ENCODE measurements around the gene FCER1G. TPM values are rescaled to one million over a fixed set of nuclear protein-coding genes. Genes with fewer than 3 reads are reported as not detected.

Gene FCER1G
- total RNA-seq (2014; rRNA removed; shearing (Covaris generic)) = 0.28 and 0.30 TPM in 2 replicates

- no peaks in the 10 kb centered on the region for H3K27me3 ChIP-seq
- no peak within 1 kb of the TSS for H3K27ac ChIP-seq
- no peaks in the 10 kb centered on the region for H3K4me1 ChIP-seq
- peaks cover 22% of the 10 kb centered on the region for H3K36me3 ChIP-seq
- DNase-seq = no peak
- H3K9me3 ChIP-seq (replicated peaks) = no peaks in the 10 kb centered on the region
- no peak within 1 kb of the TSS for H3K4me3 ChIP-seq
Measured at GRCh38 chr1:161215076-161215475, at the start of gene FCER1G. FCER1G (plus strand) TSS chr1:161215295; CDS start chr1:161215322, 27 bp downstream.

GRCh38 chr1:161165742-161166668, 49.1 kb upstream of the FCER1G start, which contains the start of gene PPOX:
PPOX (plus strand) TSS chr1:161166426; CDS start chr1:161166848, 422 bp downstream.
- Histone ChIP-seq H3K9me3 (replicated peaks) (no peaks in the 10 kb centered on the region), H3K27me3 (no peaks in the 10 kb centered on the region), H3K36me3 (peaks cover 2% of the 10 kb centered on the region; the same call in 1 of the 2 replicates), H3K27ac (peak within 1 kb of the TSS; percentile 6; the same call in 1 of the 2 replicates), H3K4me3 (peak within 1 kb of the TSS; percentile 69), H3K4me1 (no peaks in the 10 kb centered on the region)
- DNase-seq = peak; percentile 94 to 97

GRCh38 chr1:161166669-161167548, 48.2 kb upstream of the FCER1G start:
- H3K9me3 ChIP-seq (replicated peaks) = no peaks in the 10 kb centered on the region
- H3K4me3 ChIP-seq = peak overlapping the region; percentile 69
- peaks cover 9% of the 10 kb centered on the region for H3K36me3 ChIP-seq
- H3K27me3 ChIP-seq = no peaks in the 10 kb centered on the region
- DNase-seq = peak; percentile 19 to 37
- peak overlapping the region; percentile 6; the same call in 1 of the 2 replicates for H3K27ac ChIP-seq
- no peaks in the 10 kb centered on the region for H3K4me1 ChIP-seq

- no peak overlapping the region for H3K27ac ChIP-seq
- peaks cover 27% of the 10 kb centered on the region for H3K36me3 ChIP-seq
- no peaks in the 10 kb centered on the region for H3K4me1 ChIP-seq
- no peaks in the 10 kb centered on the region for H3K9me3 ChIP-seq (replicated peaks)
- DNase-seq = no peak
- H3K4me3 ChIP-seq = no peak overlapping the region
- H3K27me3 ChIP-seq = no peaks in the 10 kb centered on the region
Measured at GRCh38 chr1:161168906-161169305, 46.2 kb upstream of the FCER1G start.

GRCh38 chr1:161171191-161171590, 43.9 kb upstream of the FCER1G start:
- peaks cover 29% of the 10 kb centered on the region for H3K36me3 ChIP-seq
- H3K4me1 ChIP-seq = no peaks in the 10 kb centered on the region
- no peak overlapping the region for H3K27ac ChIP-seq
- DNase-seq = no peak
- H3K27me3 ChIP-seq = no peaks in the 10 kb centered on the region
- H3K4me3 ChIP-seq = no peak overlapping the region
- no peaks in the 10 kb centered on the region for H3K9me3 ChIP-seq (replicated peaks)

- Histone ChIP-seq H3K4me1 (no peaks in the 10 kb centered on the region), H3K27me3 (no peaks in the 10 kb centered on the region), H3K36me3 (peaks cover 29% of the 10 kb centered on the region), H3K4me3 (no peak overlapping the region), H3K27ac (no peak overlapping the region), H3K9me3 (replicated peaks) (no peaks in the 10 kb centered on the region)
- no peak for DNase-seq
Measured at GRCh38 chr1:161171696-161172095, 43.4 kb upstream of the FCER1G start.

GRCh38 chr1:161172349-161172748, 42.7 kb upstream of the FCER1G start:
- DNase-seq = no peak
- Histone ChIP-seq H3K27ac (no peak overlapping the region), H3K36me3 (peaks cover 29% of the 10 kb centered on the region)

GRCh38 chr1:161172776-161173376, 42.2 kb upstream of the FCER1G start:
- no peak overlapping the region for H3K4me3 ChIP-seq
- no peaks in the 10 kb centered on the region for H3K27me3 ChIP-seq
- H3K4me1 ChIP-seq = no peaks in the 10 kb centered on the region
- no peaks in the 10 kb centered on the region for H3K9me3 ChIP-seq (replicated peaks)
- H3K36me3 ChIP-seq = peaks cover 29% of the 10 kb centered on the region
- no peak for DNase-seq
- no peak overlapping the region for H3K27ac ChIP-seq

More at GRCh38 chr1:161172349-161172748, 42.7 kb upstream of the FCER1G start:
- no peaks in the 10 kb centered on the region for H3K4me1 ChIP-seq
- H3K4me3 ChIP-seq = no peak overlapping the region
- no peaks in the 10 kb centered on the region for H3K27me3 ChIP-seq
- H3K9me3 ChIP-seq (replicated peaks) = no peaks in the 10 kb centered on the region

GRCh38 chr1:161173711-161174110, 41.4 kb upstream of the FCER1G start:
- Histone ChIP-seq H3K4me1 (no peaks in the 10 kb centered on the region), H3K4me3 (no peak overlapping the region), H3K27ac (no peak overlapping the region), H3K9me3 (replicated peaks) (no peaks in the 10 kb centered on the region), H3K27me3 (no peaks in the 10 kb centered on the region), H3K36me3 (peaks cover 29% of the 10 kb centered on the region)
- no peak for DNase-seq

GRCh38 chr1:161174911-161175310, 40.2 kb upstream of the FCER1G start:
- Histone ChIP-seq H3K9me3 (replicated peaks) (no peaks in the 10 kb centered on the region), H3K4me3 (no peak overlapping the region), H3K27me3 (no peaks in the 10 kb centered on the region), H3K27ac (no peak overlapping the region), H3K4me1 (no peaks in the 10 kb centered on the region), H3K36me3 (peaks cover 27% of the 10 kb centered on the region)
- DNase-seq = no peak

- Histone ChIP-seq H3K27ac (no peak overlapping the region), H3K4me3 (no peak overlapping the region), H3K27me3 (no peaks in the 10 kb centered on the region), H3K9me3 (replicated peaks) (no peaks in the 10 kb centered on the region), H3K4me1 (no peaks in the 10 kb centered on the region), H3K36me3 (peaks cover 27% of the 10 kb centered on the region)
- DNase-seq = no peak
Measured at GRCh38 chr1:161175771-161176453, 39.2 kb upstream of the FCER1G start.

GRCh38 chr1:161176468-161177111, 38.5 kb upstream of the FCER1G start:
- Histone ChIP-seq H3K27me3 (no peaks in the 10 kb centered on the region), H3K27ac (peak overlapping the region; percentile 65; the same call in 1 of the 2 replicates)
- DNase-seq = no peak

GRCh38 chr1:161177112-161177935, 37.8 kb upstream of the FCER1G start, which contains the start of gene B4GALT3:
B4GALT3 (minus strand) TSS chr1:161177507; CDS start chr1:161176060, 1,447 bp downstream.
- Histone ChIP-seq H3K9me3 (replicated peaks) (no peaks in the 10 kb centered on the region), H3K4me3 (peak within 1 kb of the TSS; percentile 78), H3K27me3 (no peaks in the 10 kb centered on the region), H3K36me3 (peaks cover 16% of the 10 kb centered on the region), H3K27ac (peak within 1 kb of the TSS; percentile 65), H3K4me1 (no peaks in the 10 kb centered on the region)
- DNase-seq = peak; percentile 84 to 88

More at GRCh38 chr1:161176468-161177111, 38.5 kb upstream of the FCER1G start:
- Histone ChIP-seq H3K4me3 (peak overlapping the region; percentile 78), H3K4me1 (no peaks in the 10 kb centered on the region), H3K9me3 (replicated peaks) (no peaks in the 10 kb centered on the region), H3K36me3 (peaks cover 23% of the 10 kb centered on the region)
